Neural cell (in vitro differentiated cells): ENCODE results near the gene TUG1. TPM values are rescaled to one million over a fixed set of nuclear protein-coding genes. Genes with fewer than 3 reads are reported as not detected.

ENCODE experiments used
- H2AFZ ChIP-seq: fragments of 200-600, 300-800 bp; sonication (generic), shearing (Covaris generic); 2 replicates; pipeline ENCODE4 v1.6.0; 2014; ENCODE audit warnings: low read depth, mild to moderate bottlenecking, antibody characterized with exemption, low read length, moderate library complexity
- H3F3A ChIP-seq: fragments of 200-600 bp; shearing (Covaris generic); 2 replicates; pipeline ENCODE4 v1.6.1; 2016; ENCODE audit warnings: mild to moderate bottlenecking, moderate library complexity, mixed read lengths, antibody characterized with exemption, low read length; ENCODE audit not compliant: insufficient read depth, poor library complexity, severe bottlenecking
- H3K27ac ChIP-seq: fragments of 200-600, 300-800 bp; sonication (generic), shearing (Covaris generic); 2 replicates; pipeline ENCODE4 v1.5.1; 2014; ENCODE audit warnings: mild to moderate bottlenecking, low read length, moderate library complexity
- H3K27me3 ChIP-seq: fragments of 300-800, 200-600 bp; sonication (generic), shearing (Covaris generic); 2 replicates; pipeline ENCODE4 v1.6.0; 2014; ENCODE audit warnings: mild to moderate bottlenecking, low read depth, low read length, moderate library complexity; ENCODE audit not compliant: insufficient read depth
- H3K36me3 ChIP-seq: fragments of 300-800, 200-600 bp; sonication (generic), shearing (Covaris generic); 2 replicates; pipeline ENCODE4 v1.5.1; 2014; ENCODE audit warnings: mild to moderate bottlenecking, antibody characterized with exemption, low read length, moderate library complexity; ENCODE audit not compliant: insufficient read depth
- H3K4me2 ChIP-seq: fragments of 300-800, 200-600 bp; sonication (generic), shearing (Covaris generic); 2 replicates; pipeline ENCODE4 v1.6.0; 2014; ENCODE audit warnings: mild to moderate bottlenecking, low read length
- H3K4me3 ChIP-seq: fragments of 300-800, 200-600 bp; sonication (generic), shearing (Covaris generic); 2 replicates; pipeline ENCODE4 v1.5.1; 2014; ENCODE audit warnings: mild to moderate bottlenecking, low read length, moderate library complexity
- H3K79me2 ChIP-seq: fragments of 200-600 bp; shearing (Covaris generic); replicated peaks from 2 replicates; pipeline ENCODE4 v1.6.0; 2014; ENCODE audit warnings: mild to moderate bottlenecking, low read length, moderate library complexity; ENCODE audit not compliant: insufficient read depth
- H3K9ac ChIP-seq: fragments of 300-800, 200-600 bp; sonication (generic), shearing (Covaris generic); 2 replicates; pipeline ENCODE4 v1.6.1; 2016; ENCODE audit warnings: mild to moderate bottlenecking, low read length, mixed read lengths
- H3K9me2 ChIP-seq: fragments of 200-600 bp; shearing (Covaris generic); 2 replicates; pipeline ENCODE4 v1.6.1; 2016; ENCODE audit warnings: mild to moderate bottlenecking, low read length, mixed read lengths; ENCODE audit not compliant: insufficient read depth
- H3K9me3 ChIP-seq: fragments of 200-600, 300-800 bp; sonication (generic), shearing (Covaris generic); 2 replicates; pipeline ENCODE4 v1.6.1; 2016; ENCODE audit warnings: mild to moderate bottlenecking, mixed run types, low read length, moderate library complexity, mixed read lengths
- H4K20me1 ChIP-seq: fragments of 200-600 bp; shearing (Covaris generic); 2 replicates; pipeline ENCODE4 v1.6.1; 2016; ENCODE audit warnings: mild to moderate bottlenecking, mixed run types; ENCODE audit not compliant: insufficient read depth
- EP300 ChIP-seq: fragments of 450-650 bp; conservative IDR thresholded peaks from 2 replicates; pipeline ENCODE4 v1.6.1; 2014; ENCODE audit warnings: antibody characterized with exemption, mild to moderate bottlenecking, moderate library complexity; ENCODE audit not compliant: poor library complexity, severe bottlenecking
- EZH2 ChIP-seq: fragments of 200-600, 300-800 bp; shearing (Covaris generic), sonication (generic); IDR thresholded peaks from 2 replicates; pipeline ENCODE4 v1.6.1; 2014; ENCODE audit warnings: antibody characterized with exemption, low read length, borderline replicate concordance, mild to moderate bottlenecking; ENCODE audit not compliant: insufficient read depth, poor library complexity, severe bottlenecking
- MXI1 ChIP-seq: fragments of 450-650 bp; conservative IDR thresholded peaks from 2 replicates; pipeline ENCODE4 v1.6.1; 2014; ENCODE audit warnings: antibody characterized with exemption, mild to moderate bottlenecking; ENCODE audit not compliant: poor library complexity, severe bottlenecking
- POLR2AphosphoS5 ChIP-seq: IDR thresholded peaks from 2 replicates; pipeline ENCODE4 v1.6.1; 2012
- RAD21 ChIP-seq: fragments of 450-650 bp; conservative IDR thresholded peaks from 2 replicates; pipeline ENCODE4 v1.6.1; 2014; ENCODE audit warnings: antibody characterized with exemption, mild to moderate bottlenecking, moderate library complexity
- SMC3 ChIP-seq: fragments of 450-650 bp; conservative IDR thresholded peaks from 2 replicates; pipeline ENCODE4 v1.6.1; 2014; ENCODE audit warnings: antibody characterized with exemption, mild to moderate bottlenecking, moderate library complexity; ENCODE audit not compliant: poor library complexity
- TAF1 ChIP-seq: IDR thresholded peaks from 2 replicates; pipeline ENCODE4 v1.6.1; 2012; ENCODE audit warnings: low read depth
- polyA plus RNA-seq: library from polyadenylated mRNA; depleted of rRNA; stranded (reverse); fragments of >200 nt; gene quantifications from 2 replicates; pipeline ENCODE4 v1.2.3, GENCODE V29; 2014
- TF ChIP-seq, protein P1 (sequence below): IDR thresholded peaks from 2 replicates; pipeline ENCODE4 v1.6.1; 2012; ENCODE audit warnings: borderline replicate concordance
- TF ChIP-seq, protein P2 (sequence below): fragments of 450-650 bp; IDR thresholded peaks from 2 replicates; pipeline ENCODE4 v1.5.1; 2014; ENCODE audit warnings: antibody characterized with exemption, mild to moderate bottlenecking, moderate library complexity; ENCODE audit not compliant: poor library complexity, severe bottlenecking

TUG1 gene
- polyA plus RNA-seq, 1 donor from 2014 or later: 73.5 TPM

DNA sequence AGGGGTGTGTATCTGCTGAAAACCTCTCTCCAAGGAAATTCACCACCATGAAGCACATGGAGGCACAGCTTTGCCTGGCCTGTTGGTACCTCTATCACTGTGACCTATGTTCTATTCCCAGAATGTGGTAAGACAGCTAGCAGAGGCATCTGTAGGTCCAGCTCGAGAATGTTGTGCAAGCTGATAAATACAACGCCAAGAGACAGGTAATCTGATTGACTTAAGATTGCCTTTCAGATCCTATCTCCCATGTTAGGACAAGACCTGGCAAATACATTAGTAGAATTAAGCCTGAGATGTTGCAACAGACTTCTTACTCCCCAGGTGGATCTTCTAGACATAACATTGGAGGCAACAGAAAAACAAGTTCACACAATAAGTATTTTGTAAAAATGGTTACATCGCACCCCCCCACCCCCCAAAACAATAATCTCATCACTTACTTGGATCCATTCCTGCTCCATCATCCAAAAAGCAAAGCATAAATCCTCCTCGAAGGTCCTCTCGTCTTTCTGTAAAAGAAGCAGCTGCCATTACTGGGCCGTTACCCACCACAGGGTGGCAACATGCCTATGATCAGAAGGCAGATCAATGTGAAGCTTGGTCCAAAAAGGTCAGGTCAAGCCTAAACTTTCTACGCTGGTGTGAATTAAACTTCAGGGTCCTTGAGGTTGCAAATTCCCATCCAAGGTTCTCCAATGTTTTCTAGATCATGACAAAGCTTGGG, 19.0 kb upstream of the TUG1 start:
- Histone ChIP-seq H3K27me3 (no peaks in the 10 kb centered on the region), H2AFZ (no peak overlapping the region), H3K27ac (no peak overlapping the region), H3K9me2 (no peaks in the 10 kb centered on the region), H3K79me2 (no peaks in the 10 kb centered on the region), H3K36me3 (peaks cover 18% of the 10 kb centered on the region), H3F3A (no peaks in the 10 kb centered on the region), H3K9ac (no peak overlapping the region), H3K4me2 (no peak overlapping the region), H3K4me3 (no peak overlapping the region), H3K9me3 (no peaks in the 10 kb centered on the region), H4K20me1 (peaks cover 3% of the 10 kb centered on the region)
- TF ChIP-seq, protein P1, sequence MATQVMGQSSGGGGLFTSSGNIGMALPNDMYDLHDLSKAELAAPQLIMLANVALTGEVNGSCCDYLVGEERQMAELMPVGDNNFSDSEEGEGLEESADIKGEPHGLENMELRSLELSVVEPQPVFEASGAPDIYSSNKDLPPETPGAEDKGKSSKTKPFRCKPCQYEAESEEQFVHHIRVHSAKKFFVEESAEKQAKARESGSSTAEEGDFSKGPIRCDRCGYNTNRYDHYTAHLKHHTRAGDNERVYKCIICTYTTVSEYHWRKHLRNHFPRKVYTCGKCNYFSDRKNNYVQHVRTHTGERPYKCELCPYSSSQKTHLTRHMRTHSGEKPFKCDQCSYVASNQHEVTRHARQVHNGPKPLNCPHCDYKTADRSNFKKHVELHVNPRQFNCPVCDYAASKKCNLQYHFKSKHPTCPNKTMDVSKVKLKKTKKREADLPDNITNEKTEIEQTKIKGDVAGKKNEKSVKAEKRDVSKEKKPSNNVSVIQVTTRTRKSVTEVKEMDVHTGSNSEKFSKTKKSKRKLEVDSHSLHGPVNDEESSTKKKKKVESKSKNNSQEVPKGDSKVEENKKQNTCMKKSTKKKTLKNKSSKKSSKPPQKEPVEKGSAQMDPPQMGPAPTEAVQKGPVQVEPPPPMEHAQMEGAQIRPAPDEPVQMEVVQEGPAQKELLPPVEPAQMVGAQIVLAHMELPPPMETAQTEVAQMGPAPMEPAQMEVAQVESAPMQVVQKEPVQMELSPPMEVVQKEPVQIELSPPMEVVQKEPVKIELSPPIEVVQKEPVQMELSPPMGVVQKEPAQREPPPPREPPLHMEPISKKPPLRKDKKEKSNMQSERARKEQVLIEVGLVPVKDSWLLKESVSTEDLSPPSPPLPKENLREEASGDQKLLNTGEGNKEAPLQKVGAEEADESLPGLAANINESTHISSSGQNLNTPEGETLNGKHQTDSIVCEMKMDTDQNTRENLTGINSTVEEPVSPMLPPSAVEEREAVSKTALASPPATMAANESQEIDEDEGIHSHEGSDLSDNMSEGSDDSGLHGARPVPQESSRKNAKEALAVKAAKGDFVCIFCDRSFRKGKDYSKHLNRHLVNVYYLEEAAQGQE: no peak
- TF ChIP-seq MXI1 (no peak), SMC3 (no peak), RAD21 (no peak), TAF1 (no peak), EP300 (no peak), EZH2 (no peak), POLR2AphosphoS5 (no peak)
- TF ChIP-seq, protein P2, sequence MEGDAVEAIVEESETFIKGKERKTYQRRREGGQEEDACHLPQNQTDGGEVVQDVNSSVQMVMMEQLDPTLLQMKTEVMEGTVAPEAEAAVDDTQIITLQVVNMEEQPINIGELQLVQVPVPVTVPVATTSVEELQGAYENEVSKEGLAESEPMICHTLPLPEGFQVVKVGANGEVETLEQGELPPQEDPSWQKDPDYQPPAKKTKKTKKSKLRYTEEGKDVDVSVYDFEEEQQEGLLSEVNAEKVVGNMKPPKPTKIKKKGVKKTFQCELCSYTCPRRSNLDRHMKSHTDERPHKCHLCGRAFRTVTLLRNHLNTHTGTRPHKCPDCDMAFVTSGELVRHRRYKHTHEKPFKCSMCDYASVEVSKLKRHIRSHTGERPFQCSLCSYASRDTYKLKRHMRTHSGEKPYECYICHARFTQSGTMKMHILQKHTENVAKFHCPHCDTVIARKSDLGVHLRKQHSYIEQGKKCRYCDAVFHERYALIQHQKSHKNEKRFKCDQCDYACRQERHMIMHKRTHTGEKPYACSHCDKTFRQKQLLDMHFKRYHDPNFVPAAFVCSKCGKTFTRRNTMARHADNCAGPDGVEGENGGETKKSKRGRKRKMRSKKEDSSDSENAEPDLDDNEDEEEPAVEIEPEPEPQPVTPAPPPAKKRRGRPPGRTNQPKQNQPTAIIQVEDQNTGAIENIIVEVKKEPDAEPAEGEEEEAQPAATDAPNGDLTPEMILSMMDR: no peak

DNA sequence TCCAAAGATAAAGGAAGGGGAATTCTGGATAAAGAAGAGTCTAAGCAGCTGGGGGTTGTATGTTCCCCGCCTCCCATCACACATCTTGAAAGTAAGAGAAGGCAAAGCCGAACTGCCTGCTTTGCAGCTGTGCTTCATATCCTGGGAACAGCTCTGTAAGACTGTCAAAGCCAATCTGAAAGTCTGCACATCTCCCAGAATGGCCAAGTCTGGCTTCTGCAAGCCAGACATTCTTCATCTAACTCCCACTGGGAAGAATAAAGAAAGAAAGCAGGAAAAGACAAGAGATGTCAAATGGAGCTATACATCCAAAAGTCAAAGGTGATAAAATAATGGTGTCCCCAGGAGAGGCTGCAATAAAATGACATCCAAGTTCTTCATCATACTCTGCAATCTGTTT, 15.9 kb upstream of the TUG1 start:
- no peak overlapping the region for H3K4me3 ChIP-seq
- H3K9ac ChIP-seq: no peak overlapping the region
- peaks cover 4% of the 10 kb centered on the region for H4K20me1 ChIP-seq
- no peak overlapping the region for H3K4me2 ChIP-seq
- no peaks in the 10 kb centered on the region for H3K9me3 ChIP-seq
- H3K27ac ChIP-seq: no peak overlapping the region
- no peaks in the 10 kb centered on the region for H3K9me2 ChIP-seq
- TF ChIP-seq, protein P2: no peak
- H3K27me3 ChIP-seq: no peaks in the 10 kb centered on the region
- H3F3A ChIP-seq: no peaks in the 10 kb centered on the region
- no peak overlapping the region for H2AFZ ChIP-seq
- peaks cover 6% of the 10 kb centered on the region for H3K79me2 ChIP-seq
- peaks cover 24% of the 10 kb centered on the region for H3K36me3 ChIP-seq
